Lower leg skin (tissue), 4 donors: ENCODE data around the gene TRAPPC12. TPM values are rescaled to one million over a fixed set of nuclear protein-coding genes. Genes with fewer than 3 reads are reported as not detected.
A peak's percentile ranks its signal among the peaks of the same experiment; 100 is the strongest.

Source experiments
- DNase-seq, 2 donors: peaks; one replicate each; pipeline ENCODE4 v3.0.0-alpha.2; 2019; ENCODE audit warnings: low spot score in 2 of 2
- H3K4me3 ChIP-seq: fragments of 200-600 bp; sonication (generic); 2 replicates; pipeline ENCODE4 v1.5.1; 2017; ENCODE audit warnings: mild to moderate bottlenecking, low read depth; ENCODE audit not compliant: poor library complexity, severe bottlenecking
- CTCF ChIP-seq, 3 donors: fragments of 450-650 bp; IDR thresholded peaks; one replicate each; pipeline ENCODE4 v1.5.1; 2016; ENCODE audit warnings: antibody characterized with exemption in 3 of 3, mild to moderate bottlenecking in 3 of 3, moderate library complexity in 2 of 3
- POLR2A ChIP-seq, 2 donors: fragments of 450-650 bp; IDR thresholded peaks; one replicate each; pipeline ENCODE4 v1.6.1; 2016 to 2017; ENCODE audit warnings: antibody characterized with exemption in 2 of 2, mild to moderate bottlenecking in 1 of 2, moderate library complexity in 1 of 2
- WGBS, 2 donors: methylation state at CpG; one replicate each; pipeline ENCODE4 v1.1.5; 2018; 5-methylcytosine and 5-hydroxymethylcytosine counted together
- intact Hi-C: fragments of 100-400 bp; cut with DNase I; formaldehyde crosslinking; loops from one replicate; pipeline ENCODE4 v1.15.0; 2023; ENCODE audit warnings: low total_unique reads
- total RNA-seq, 4 donors: library from RNA; depleted of rRNA; stranded (reverse); fragments of >200 nt; gene quantifications; one replicate each; pipeline ENCODE4 v1.1.0, GENCODE V29; 2016

TRAPPC12 gene
- total RNA-seq, result 100 to 1,000 TPM in 3 of 4 donors, 10 to 100 TPM in 1; 79.4 to 139 (median 121) TPM

DNA sequence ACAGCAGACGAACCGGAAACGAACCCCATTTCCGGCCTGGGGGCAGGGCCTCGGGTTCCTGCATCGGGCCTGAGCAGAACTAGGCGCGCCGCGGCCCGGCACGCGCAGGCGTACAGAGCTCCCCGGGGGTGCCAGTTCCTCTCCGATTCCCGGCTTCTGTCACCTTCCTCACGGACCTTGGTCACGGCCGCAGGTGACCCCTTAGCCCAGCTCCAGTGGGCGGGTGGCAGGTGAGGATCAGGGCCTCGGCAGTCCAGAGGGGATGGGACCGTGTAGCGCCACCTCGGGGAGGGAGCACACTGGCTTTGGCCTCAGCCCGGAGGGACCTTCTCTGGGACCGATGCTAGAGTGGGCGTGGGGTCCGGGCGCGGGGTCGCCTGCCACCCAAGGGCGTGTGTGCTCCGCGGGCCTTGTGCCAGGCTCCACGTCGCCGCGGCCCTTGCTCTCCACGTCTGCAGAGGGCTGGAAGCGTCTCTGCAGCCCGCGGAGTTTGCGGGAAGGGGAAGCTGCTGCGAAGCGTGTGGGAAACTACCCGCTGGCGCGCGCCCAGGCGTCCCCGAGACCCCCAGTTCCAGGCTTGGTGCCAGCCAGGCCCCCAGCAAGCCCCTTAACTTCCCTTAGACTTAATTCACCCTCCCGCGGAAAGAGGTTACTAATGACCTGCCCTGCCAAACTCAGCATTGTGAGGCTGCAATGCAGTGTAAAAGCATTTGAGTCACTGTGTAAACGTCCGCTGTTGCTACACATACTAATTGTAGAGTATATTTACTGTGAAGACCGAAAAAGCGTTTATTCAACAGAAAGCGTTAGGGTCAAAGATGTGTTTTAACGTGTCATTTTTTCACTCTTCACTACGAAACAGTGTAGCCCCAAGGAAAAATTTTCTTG, at the start of gene TRAPPC12:
TSS of gene TRAPPC12 (plus strand) at position 48 of the 888 bp plus-strand sequence. CDS start 7,930 bp downstream, outside the sequence.
- TF ChIP-seq CTCF (IDR thresholded peaks at IDR 0.05) (no peak), POLR2A (IDR thresholded peaks at IDR 0.05) (no peak)
- H3K4me3 ChIP-seq, result peak within 1 kb of the TSS; percentile 88
- WGBS, 2 donors, result 1% methylated on average over 34 to 46 of the region's 61 CpGs
- intact Hi-C loops, result no loop called here
- DNase-seq, result peak; percentile 88 to 98

DNA sequence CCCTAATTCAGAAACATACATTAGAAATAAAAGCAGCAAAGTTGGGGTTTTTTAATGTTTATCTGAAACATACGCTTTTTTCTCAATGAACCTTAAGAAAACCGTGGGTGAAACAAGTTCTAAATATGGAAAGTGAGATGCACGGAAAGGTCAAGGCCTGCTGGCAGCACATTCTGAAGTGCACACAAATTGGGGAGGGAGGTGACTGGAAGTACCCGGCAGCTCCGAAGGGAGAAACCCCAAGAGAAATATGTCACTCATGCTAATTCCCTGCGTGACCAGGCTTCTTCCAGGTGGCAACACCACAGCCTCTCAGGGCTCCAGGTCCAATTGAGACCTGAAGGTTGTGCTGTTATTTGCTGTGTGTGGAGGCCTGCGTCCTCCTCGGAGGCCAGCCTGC, 47.4 kb upstream of the TRAPPC12 start:
- TF ChIP-seq CTCF (IDR thresholded peaks at IDR 0.05) (no peak), POLR2A (IDR thresholded peaks at IDR 0.05) (no peak)
- WGBS, 2 donors, result 90 to 92% methylated on average over 8 of the region's 8 CpGs
- no peak overlapping the region for H3K4me3 ChIP-seq
- no peak for DNase-seq
- intact Hi-C loops, result no loop called here

- no peak overlapping the region for H3K4me3 ChIP-seq
- intact Hi-C loops, result no loop called here
- WGBS, 2 donors, result 78 to 82% methylated on average over 24 of the region's 24 CpGs
- TF ChIP-seq POLR2A (IDR thresholded peaks at IDR 0.05), result no peak
- TF ChIP-seq CTCF (IDR thresholded peaks at IDR 0.05), result no peak
- DNase-seq, result peak in 1 of 2 donors; percentile 57
Observed at GRCh38 chr2:3334392-3335345, 44.8 kb upstream of the TRAPPC12 start.

GRCh38 chr2:3336844-3337243, 42.6 kb upstream of the TRAPPC12 start:
- WGBS, 2 donors, result 94 to 97% methylated on average over 2 of the region's 2 CpGs
- TF ChIP-seq POLR2A (IDR thresholded peaks at IDR 0.05) (no peak), CTCF (IDR thresholded peaks at IDR 0.05) (no peak)
- intact Hi-C loops, result no loop called here
- H3K4me3 ChIP-seq, result no peak overlapping the region
- no peak for DNase-seq

- WGBS, 2 donors, result 95 to 97% methylated on average over 10 of the region's 10 CpGs
- DNase-seq, result no peak
- TF ChIP-seq CTCF (IDR thresholded peaks at IDR 0.05) (no peak), POLR2A (IDR thresholded peaks at IDR 0.05) (no peak)
- no peak overlapping the region for H3K4me3 ChIP-seq
- intact Hi-C loops, result no loop called here
Observed at GRCh38 chr2:3338340-3338739, 41.2 kb upstream of the TRAPPC12 start.
